Muscle of leg (tissue), 11 donors: ENCODE results near the gene PROP1. TPM values are rescaled to one million over a fixed set of nuclear protein-coding genes. Genes with fewer than 3 reads are reported as not detected.
"Not testable (repeated sequence)": the region's sequence is repeated elsewhere in the genome, so short reads cannot be mapped to it uniquely, and the experiment has no call there.

Experiments
- DNase-seq: peaks from one replicate; pipeline ENCODE4 v3.0.0; 2013
- H3K27ac ChIP-seq: one replicate; pipeline ENCODE4 v1.5.1; 2013; ENCODE audit warnings: mild to moderate bottlenecking, low read length, control low read depth
- H3K27me3 ChIP-seq: one replicate; pipeline ENCODE4 v1.6.1; 2013; ENCODE audit warnings: low read length; ENCODE audit not compliant: control insufficient read depth, insufficient read depth
- H3K36me3 ChIP-seq: one replicate; pipeline ENCODE4 v1.6.1; 2013; ENCODE audit warnings: low read length; ENCODE audit not compliant: control insufficient read depth, insufficient read depth
- H3K4me1 ChIP-seq: one replicate; pipeline ENCODE4 v1.6.1; 2013; ENCODE audit warnings: low read length; ENCODE audit not compliant: control insufficient read depth, insufficient read depth
- H3K4me3 ChIP-seq: one replicate; pipeline ENCODE4 v1.5.1; 2013; ENCODE audit warnings: low read length, control low read depth
- H3K9me3 ChIP-seq: replicated peaks from 2 replicates; pipeline ENCODE4 v1.6.1; 2013; ENCODE audit warnings: low read depth, low read length; ENCODE audit not compliant: control insufficient read depth
- WGBS: methylation state at CpG from one replicate; pipeline ENCODE4 v1.1.5; 2013; ENCODE audit warnings: missing lambda C conversion rate; ENCODE audit not compliant: insufficient coverage; 5-methylcytosine and 5-hydroxymethylcytosine counted together
- polyA plus RNA-seq, 8 donors: library from polyadenylated mRNA; unstranded; fragments of 120-200 nt; gene quantifications; one replicate each; pipeline versions ENCODE4 v1.2.1 to v1.2.3, GENCODE V29; 2013; ENCODE audit warnings: inconsistent platforms in 1 of 8, low replicate concordance in 1 of 8; ENCODE audit not compliant: insufficient read length in 8 of 8, insufficient read depth in 1 of 8
- total RNA-seq: library from RNA; stranded (reverse); fragments of 120-200 nt; gene quantifications from one replicate; pipeline ENCODE4 v1.2.4, GENCODE V29; 2013

PROP1 gene
- total and polyA plus RNA-seq, 9 donors: 0.08 TPM; not detected in 8

DNA sequence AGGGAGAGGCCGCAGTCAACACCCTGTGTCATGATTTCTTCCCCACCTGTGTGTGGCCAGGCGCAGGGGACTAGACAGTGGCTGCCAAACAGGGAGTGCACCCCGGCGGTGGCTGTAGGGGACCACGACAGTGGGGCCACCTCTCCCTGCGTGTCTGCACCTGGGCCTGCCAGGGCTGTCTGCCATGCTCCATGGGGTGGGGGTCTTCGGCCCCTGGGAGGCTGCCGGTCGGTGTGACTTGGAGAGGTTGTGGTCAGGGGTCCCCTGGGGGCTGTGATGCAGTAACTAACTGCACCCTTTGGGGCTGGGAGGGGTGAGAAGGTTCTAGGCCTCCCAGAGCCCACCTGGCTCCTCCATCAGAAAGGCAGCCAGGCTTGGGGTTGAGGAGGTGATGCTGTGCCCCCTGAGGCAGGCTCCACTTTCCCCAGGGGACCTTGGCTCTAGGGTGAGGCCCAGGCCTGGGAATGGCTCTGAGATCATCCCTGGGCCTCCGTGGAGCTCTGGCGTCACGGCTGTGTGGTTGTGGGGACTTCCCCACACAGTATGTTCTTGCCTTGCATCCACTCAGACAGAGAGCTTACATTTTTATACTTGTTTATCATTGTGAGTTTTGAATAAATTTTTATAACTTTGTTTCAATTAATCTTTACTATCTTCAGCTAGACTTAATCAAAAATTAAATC is 50.3 kb downstream of the PROP1 start:
- H3K4me1 ChIP-seq, H3K4me3 ChIP-seq, H3K27me3 ChIP-seq, DNase-seq, H3K9me3 ChIP-seq, H3K36me3 ChIP-seq, H3K27ac ChIP-seq: not testable (repeated sequence)
- WGBS: no CpG with 5 or more reads among the region's 12 CpGs

DNA sequence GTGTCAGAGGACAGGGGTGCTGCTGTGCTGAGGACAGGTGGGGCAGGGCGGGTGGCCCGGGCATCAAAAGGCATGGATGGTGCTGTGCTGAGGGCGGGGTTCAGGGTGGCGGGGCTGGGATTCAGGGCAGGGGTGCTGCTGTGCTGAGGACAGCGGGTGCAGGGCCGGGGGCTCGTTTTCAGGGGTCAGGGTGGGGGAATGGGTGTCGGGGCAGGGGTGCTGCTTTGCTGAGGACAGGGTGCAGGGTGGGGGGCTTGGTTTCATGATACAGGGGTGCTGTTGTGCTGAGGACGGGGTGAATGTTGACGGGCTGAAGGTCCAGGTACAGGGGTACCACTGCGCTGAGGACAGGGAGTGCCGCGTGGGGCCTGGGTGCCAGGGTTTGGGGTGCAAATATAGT is 50.9 kb downstream of the PROP1 start:
- DNase-seq, H3K27me3 ChIP-seq, H3K4me1 ChIP-seq, H3K9me3 ChIP-seq, H3K36me3 ChIP-seq, H3K27ac ChIP-seq, H3K4me3 ChIP-seq: not testable (repeated sequence)
- WGBS: 94% methylated on average over 9 of the region's 13 CpGs

DNA sequence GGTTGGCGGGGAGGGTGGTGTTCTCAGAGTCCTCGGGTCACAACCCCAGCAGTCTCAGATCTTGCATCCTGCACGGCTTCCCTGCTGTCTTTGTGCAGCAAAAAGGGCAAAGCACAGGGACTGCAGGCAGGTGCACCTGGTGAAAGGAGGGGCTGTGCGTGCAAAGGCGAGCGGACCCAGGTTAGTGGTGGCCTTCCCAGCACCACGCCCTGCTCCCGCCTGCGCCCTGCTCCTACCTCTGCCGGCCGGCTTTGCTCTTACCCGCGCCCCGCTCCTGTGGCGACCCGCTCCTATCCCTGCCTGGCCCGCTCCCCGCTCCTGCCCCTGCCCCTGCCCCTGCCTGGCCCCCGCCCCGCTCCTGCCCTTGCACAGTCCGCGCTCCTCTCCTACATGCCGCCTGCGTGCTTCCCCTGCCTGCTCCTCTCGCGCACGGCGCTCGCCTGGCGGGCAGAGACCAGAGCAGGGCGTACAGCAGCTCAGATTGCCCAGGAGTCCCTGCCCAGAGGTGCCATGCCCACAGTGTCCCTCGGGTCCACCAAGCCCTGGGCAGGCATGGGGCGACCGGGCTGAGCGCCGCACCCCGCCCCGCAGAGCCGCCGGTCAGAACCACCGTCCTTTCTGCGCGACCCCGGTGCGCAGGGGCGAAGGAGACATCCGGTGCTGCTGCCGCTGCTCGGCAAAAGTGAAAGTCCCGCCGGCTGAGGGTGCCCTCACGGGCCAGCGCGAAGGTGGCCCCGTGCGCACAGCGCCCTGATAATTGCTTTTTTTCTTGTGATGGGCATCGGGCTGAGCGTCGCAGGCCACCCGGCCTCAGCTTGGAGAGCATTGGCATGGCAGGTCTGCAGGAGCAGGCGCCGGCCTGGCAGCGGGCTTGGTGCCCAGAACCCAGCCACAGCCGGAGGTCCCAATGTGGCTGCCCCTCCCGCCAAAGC is 52.0 kb downstream of the PROP1 start:
- not testable (repeated sequence) for H3K27ac ChIP-seq, H3K9me3 ChIP-seq, H3K36me3 ChIP-seq, H3K4me1 ChIP-seq, DNase-seq, H3K27me3 ChIP-seq
- H3K4me3 ChIP-seq: peak overlapping the region; percentile 41
- WGBS: 1% methylated on average over 14 of the region's 66 CpGs

DNA sequence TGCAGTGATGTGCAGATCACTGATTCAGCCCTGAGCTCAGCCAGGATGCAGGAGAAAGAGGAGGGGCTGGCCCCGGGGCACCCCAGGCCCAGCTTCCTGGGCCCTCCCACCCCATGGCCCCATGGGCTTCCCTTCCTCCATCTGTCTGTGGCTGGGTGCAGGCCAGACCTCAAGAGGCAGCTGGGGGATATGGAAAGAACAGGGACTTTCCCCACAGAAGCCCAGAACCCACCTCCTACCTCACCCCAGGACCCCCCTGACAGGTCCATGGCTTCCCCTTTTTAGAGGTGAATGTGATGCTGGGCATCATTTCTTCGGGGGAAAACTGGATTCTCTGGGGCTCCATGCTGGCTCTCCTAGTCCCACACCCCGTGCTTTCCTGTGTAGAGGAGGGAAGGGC is 53.1 kb downstream of the PROP1 start:
- not testable (repeated sequence) for DNase-seq, H3K27me3 ChIP-seq, H3K4me1 ChIP-seq, H3K4me3 ChIP-seq, H3K9me3 ChIP-seq, H3K36me3 ChIP-seq, H3K27ac ChIP-seq
- no CpG with 5 or more reads among the region's 3 CpGs for WGBS

Other genes starting within 250 kb of the PROP1 start
- 0.31 TPM for gene FAM153A, start 213.3 kb downstream of the PROP1 start, total RNA-seq
- under 1 TPM in 7 of 8 donors, not detected in 1; 0.05 to 0.86 (median 0.29) TPM for gene FAM153A, start 213.3 kb downstream of the PROP1 start, polyA plus RNA-seq
- gene N4BP3, start 117.3 kb upstream of the PROP1 start, total RNA-seq: 19.6 TPM
- 10 to 100 TPM; 16.7 to 29.1 (median 22.9) TPM for gene N4BP3, start 117.3 kb upstream of the PROP1 start, polyA plus RNA-seq
- gene RMND5B, start 134.8 kb upstream of the PROP1 start, total RNA-seq: 22.6 TPM
- 10 to 100 TPM; 27.6 to 38.6 (median 32.0) TPM for gene RMND5B, start 134.8 kb upstream of the PROP1 start, polyA plus RNA-seq
- 103 TPM for gene NHP2, start 157.6 kb upstream of the PROP1 start, total RNA-seq
- 100 to 1,000 TPM; 110 to 129 (median 117) TPM for gene NHP2, start 157.6 kb upstream of the PROP1 start, polyA plus RNA-seq
- gene GMCL2, start 191.1 kb upstream of the PROP1 start, total RNA-seq: not detected
- gene GMCL2, start 191.1 kb upstream of the PROP1 start, polyA plus RNA-seq: under 1 TPM in 1 of 8 donors, not detected in 7; 0.08 TPM
- gene HNRNPAB, start 208.3 kb upstream of the PROP1 start, total RNA-seq: 29.8 TPM
- gene HNRNPAB, start 208.3 kb upstream of the PROP1 start, polyA plus RNA-seq: 100 to 1,000 TPM in 5 of 8 donors, 10 to 100 TPM in 3; 82.3 to 125 (median 102) TPM
- 42.2 TPM for gene PHYKPL, start 236.6 kb upstream of the PROP1 start, total RNA-seq
- gene PHYKPL, start 236.6 kb upstream of the PROP1 start, polyA plus RNA-seq: 10 to 100 TPM; 36.0 to 81.7 (median 48.5) TPM